GM23338 (cell line): ENCODE data around the gene FOXP1.

Experiments
- CTCF ChIP-seq, 2 experiments: fragments of 200-600 bp in 1 of 2; sonication (generic) in 1 of 2; conservative IDR thresholded peaks; 2 replicates each; pipeline versions ENCODE4 v1.5.1 to v1.6.1; 2016 to 2017; ENCODE audit warnings: antibody characterized with exemption in 2 of 2, low read depth in 2 of 2, mild to moderate bottlenecking in 2 of 2, moderate library complexity in 1 of 2
- EZH2 ChIP-seq: fragments of 200-600 bp; sonication (generic); IDR thresholded peaks from one replicate; pipeline ENCODE4 v1.8.0; 2017; ENCODE audit warnings: antibody characterized with exemption, mild to moderate bottlenecking, low read depth; ENCODE audit not compliant: unreplicated experiment
- POLR2AphosphoS5 ChIP-seq: IDR thresholded peaks from 2 replicates; pipeline ENCODE4 v1.6.1; 2016; ENCODE audit warnings: antibody characterized with exemption, low read depth
- ZNF114 ChIP-seq: fragments of 250-450 bp; sonication (Bioruptor Pico); IDR thresholded peaks from 2 replicates; pipeline ENCODE4 v1.5.0; 2020; ENCODE audit warnings: mild to moderate bottlenecking, moderate library complexity

DNA sequence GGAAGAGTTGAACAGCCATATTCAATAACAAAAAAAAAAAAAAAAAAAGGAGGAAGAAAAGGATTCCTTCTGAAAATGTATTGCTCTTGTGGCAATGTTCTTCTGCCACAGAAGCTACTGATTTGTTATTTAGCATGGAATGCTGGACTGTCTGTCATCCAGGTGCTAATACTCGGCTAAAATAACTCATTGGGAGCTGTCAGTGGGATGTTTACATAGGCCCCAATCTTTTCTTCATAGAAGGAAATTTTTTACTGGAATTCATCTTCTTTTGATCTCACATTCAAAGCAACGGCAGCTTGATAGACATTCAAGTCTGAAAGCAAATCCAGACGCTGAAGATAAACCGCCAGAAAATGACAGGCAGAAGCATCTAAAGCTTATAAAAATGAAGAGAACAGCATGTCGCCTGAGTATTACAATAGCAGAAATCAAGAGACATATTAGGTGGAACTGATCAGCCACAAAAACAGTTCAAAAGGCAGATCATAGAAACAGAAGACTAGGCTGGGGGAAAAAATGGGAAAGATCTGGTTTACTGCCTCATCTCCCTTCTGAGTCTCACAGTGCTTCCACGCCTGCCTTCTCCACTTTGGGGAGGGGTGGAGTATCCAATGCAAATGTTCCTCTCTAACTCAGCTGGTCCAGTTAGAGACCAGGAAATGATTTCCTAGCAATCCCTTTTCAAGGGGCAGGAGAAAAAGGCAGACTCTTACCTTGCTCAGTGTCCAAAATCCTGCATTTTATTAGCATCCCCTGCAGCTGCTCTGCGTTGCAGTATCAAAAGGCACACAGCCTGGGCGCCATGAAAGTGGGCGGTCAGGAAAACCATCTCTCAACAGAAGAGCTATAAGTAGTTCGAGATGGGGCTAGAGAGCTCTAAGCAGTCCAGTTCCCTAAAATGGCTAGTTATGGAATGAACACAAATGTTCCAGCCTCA is 451.9 kb downstream of the FOXP1 start:
- no peak for TF ChIP-seq EZH2
- no peak for TF ChIP-seq CTCF (conservative IDR thresholded peaks at IDR 0.05; ENCODE audit: low read depth in 2 of 2)
- no peak for TF ChIP-seq ZNF114 (CRISPR knock-in tag)
- TF ChIP-seq POLR2AphosphoS5, result no peak
